NCI-H446 treated with DMSO at 0.1 percent for 48 hours (cell line): Measurements from ENCODE around the gene ANK3.

Experiments
- DNase-seq: peaks from one replicate; lab custom pipeline; 2025; lab: John Stamatoyannopoulos, UW

Gene ANK3

GRCh38 chr10:60280475-60280874 is 109.2 kb downstream of the ANK3 start:
- DNase-seq = peak; percentile 40

GRCh38 chr10:60277656-60278055 is 112.0 kb downstream of the ANK3 start:
- DNase-seq = no peak

- DNase-seq = no peak
Measured at GRCh38 chr10:60276232-60276631, 113.4 kb downstream of the ANK3 start.

GRCh38 chr10:60271319-60272040 is 118.2 kb downstream of the ANK3 start:
- DNase-seq = no peak

GRCh38 chr10:60270426-60270825 is 119.2 kb downstream of the ANK3 start:
- DNase-seq = no peak

- no peak for DNase-seq
Measured at GRCh38 chr10:60267802-60268201, 121.9 kb downstream of the ANK3 start.

- no peak for DNase-seq
Measured at GRCh38 chr10:60266513-60266912, 123.2 kb downstream of the ANK3 start.

- DNase-seq = no peak
Measured at GRCh38 chr10:60262647-60263126, 127.0 kb downstream of the ANK3 start.

- no peak for DNase-seq
Measured at GRCh38 chr10:60260321-60260720, 129.4 kb downstream of the ANK3 start.

- no peak for DNase-seq
Measured at GRCh38 chr10:60258429-60258797, 131.3 kb downstream of the ANK3 start.

- no peak for DNase-seq
Measured at GRCh38 chr10:60257767-60258428, 131.8 kb downstream of the ANK3 start.

GRCh38 chr10:60254776-60255175 is 134.9 kb downstream of the ANK3 start:
- DNase-seq = no peak

GRCh38 chr10:60253484-60253883 is 136.2 kb downstream of the ANK3 start:
- no peak for DNase-seq

GRCh38 chr10:60252688-60253087 is 137.0 kb downstream of the ANK3 start:
- no peak for DNase-seq

- no peak for DNase-seq
Measured at GRCh38 chr10:60246382-60246781, 143.3 kb downstream of the ANK3 start.

GRCh38 chr10:60239228-60239627 is 150.4 kb downstream of the ANK3 start:
- DNase-seq = no peak

- no peak for DNase-seq
Measured at GRCh38 chr10:60238759-60239100, 150.9 kb downstream of the ANK3 start.

GRCh38 chr10:60237977-60238758 is 151.5 kb downstream of the ANK3 start:
- peak; percentile 4 for DNase-seq

- no peak for DNase-seq
Measured at GRCh38 chr10:60236869-60237524, 152.7 kb downstream of the ANK3 start.

GRCh38 chr10:60235001-60235400 is 154.7 kb downstream of the ANK3 start:
- peak; percentile 60 for DNase-seq

- DNase-seq = no peak
Measured at GRCh38 chr10:60234551-60234950, 155.1 kb downstream of the ANK3 start.

GRCh38 chr10:60230892-60231291 is 158.8 kb downstream of the ANK3 start:
- DNase-seq = no peak
